ENCODE data around the gene CELA3B. TPM values are rescaled to one million over a fixed set of nuclear protein-coding genes. Genes with fewer than 3 reads are reported as not detected.
"Not testable (repeated sequence)": the region's sequence is repeated elsewhere in the genome, so short reads cannot be mapped to it uniquely, and the experiment has no call there.

The CELA3B gene
- total RNA-seq, 2 experiments from 2014 or later: not detected

GRCh38 chr1:21938732-21939538, 37.9 kb upstream of the CELA3B start:
- Mint-ChIP-seq H3K27ac (no peak overlapping the region), H3K4me3 (peak overlapping the region; percentile 79), H3K4me1 (peaks cover 9% of the 10 kb centered on the region), H3K36me3 (no peaks in the 10 kb centered on the region), H3K9me3 (no peaks in the 10 kb centered on the region), H3K27me3 (peaks cover 15% of the 10 kb centered on the region)
- DNase-seq: no peak

GRCh38 chr1:21939650-21940374, 37.0 kb upstream of the CELA3B start:
- Mint-ChIP-seq H3K36me3 (no peaks in the 10 kb centered on the region), H3K27me3 (peaks cover 15% of the 10 kb centered on the region), H3K4me1 (peaks cover 6% of the 10 kb centered on the region), H3K27ac (no peak overlapping the region), H3K4me3 (no peak overlapping the region), H3K9me3 (no peaks in the 10 kb centered on the region)
- no peak for DNase-seq

GRCh38 chr1:21940492-21940891, 36.3 kb upstream of the CELA3B start:
- DNase-seq: no peak
- H3K4me1 Mint-ChIP-seq: peaks cover 6% of the 10 kb centered on the region
- no peak overlapping the region for H3K27ac Mint-ChIP-seq
- H3K27me3 Mint-ChIP-seq: peaks cover 13% of the 10 kb centered on the region
- H3K4me3 Mint-ChIP-seq: no peak overlapping the region
- no peaks in the 10 kb centered on the region for H3K9me3 Mint-ChIP-seq
- H3K36me3 Mint-ChIP-seq: no peaks in the 10 kb centered on the region

GRCh38 chr1:21941370-21941769, 35.5 kb upstream of the CELA3B start:
- Mint-ChIP-seq H3K27me3 (peaks cover 9% of the 10 kb centered on the region), H3K9me3 (no peaks in the 10 kb centered on the region), H3K4me3 (no peak overlapping the region), H3K27ac (no peak overlapping the region), H3K4me1 (peaks cover 6% of the 10 kb centered on the region), H3K36me3 (no peaks in the 10 kb centered on the region)
- DNase-seq: no peak

GRCh38 chr1:21942464-21942863, 34.4 kb upstream of the CELA3B start:
- H3K4me1 Mint-ChIP-seq: peaks cover 6% of the 10 kb centered on the region
- peaks cover 9% of the 10 kb centered on the region for H3K27me3 Mint-ChIP-seq

GRCh38 chr1:21942959-21943640, 33.7 kb upstream of the CELA3B start:
- not testable (repeated sequence) for H3K9me3 Mint-ChIP-seq, H3K27ac Mint-ChIP-seq, H3K4me1 Mint-ChIP-seq, H3K4me3 Mint-ChIP-seq, H3K27me3 Mint-ChIP-seq, DNase-seq, H3K36me3 Mint-ChIP-seq

More at GRCh38 chr1:21942464-21942863, 34.4 kb upstream of the CELA3B start:
- DNase-seq: no peak
- Mint-ChIP-seq H3K9me3 (no peaks in the 10 kb centered on the region), H3K27ac (no peak overlapping the region), H3K4me3 (no peak overlapping the region), H3K36me3 (no peaks in the 10 kb centered on the region)

GRCh38 chr1:21944733-21945073, 32.1 kb upstream of the CELA3B start:
- DNase-seq: no peak
- no peaks in the 10 kb centered on the region for H3K27me3 Mint-ChIP-seq
- H3K27ac Mint-ChIP-seq: no peak overlapping the region
- H3K9me3 Mint-ChIP-seq: no peaks in the 10 kb centered on the region
- H3K4me1 Mint-ChIP-seq: no peaks in the 10 kb centered on the region
- no peaks in the 10 kb centered on the region for H3K36me3 Mint-ChIP-seq
- H3K4me3 Mint-ChIP-seq: no peak overlapping the region

- H3K27ac Mint-ChIP-seq: no peak overlapping the region
- no peak overlapping the region for H3K4me3 Mint-ChIP-seq
- H3K27me3 Mint-ChIP-seq: no peaks in the 10 kb centered on the region
- H3K36me3 Mint-ChIP-seq: no peaks in the 10 kb centered on the region
- H3K9me3 Mint-ChIP-seq: no peaks in the 10 kb centered on the region
- DNase-seq: no peak
- H3K4me1 Mint-ChIP-seq: no peaks in the 10 kb centered on the region
These were observed 29.8 kb upstream of the CELA3B start for GRCh38 chr1:21946836-21947587.

GRCh38 chr1:21950734-21951133, 26.1 kb upstream of the CELA3B start:
- H3K27ac Mint-ChIP-seq: no peak overlapping the region

GRCh38 chr1:21951226-21951870, 25.5 kb upstream of the CELA3B start:
- no peaks in the 10 kb centered on the region for H3K27me3 Mint-ChIP-seq
- no peak overlapping the region for H3K4me3 Mint-ChIP-seq
- H3K4me1 Mint-ChIP-seq: peaks cover 7% of the 10 kb centered on the region
- no peaks in the 10 kb centered on the region for H3K9me3 Mint-ChIP-seq
- no peak for DNase-seq
- no peak overlapping the region for H3K27ac Mint-ChIP-seq
- H3K36me3 Mint-ChIP-seq: no peaks in the 10 kb centered on the region

More at GRCh38 chr1:21950734-21951133, 26.1 kb upstream of the CELA3B start:
- no peak for DNase-seq
- Mint-ChIP-seq H3K27me3 (no peaks in the 10 kb centered on the region), H3K36me3 (no peaks in the 10 kb centered on the region), H3K4me3 (no peak overlapping the region), H3K9me3 (no peaks in the 10 kb centered on the region), H3K4me1 (peaks cover 2% of the 10 kb centered on the region)

- no peak overlapping the region for H3K4me3 Mint-ChIP-seq
These were observed 23.9 kb upstream of the CELA3B start for GRCh38 chr1:21952786-21953520.

GRCh38 chr1:21955058-21955457, 21.8 kb upstream of the CELA3B start:
- DNase-seq: no peak
- Mint-ChIP-seq H3K27ac (no peak overlapping the region), H3K9me3 (no peaks in the 10 kb centered on the region), H3K4me1 (peaks cover 25% of the 10 kb centered on the region), H3K36me3 (no peaks in the 10 kb centered on the region), H3K4me3 (no peak overlapping the region), H3K27me3 (no peaks in the 10 kb centered on the region)

More at GRCh38 chr1:21952786-21953520, 23.9 kb upstream of the CELA3B start:
- Mint-ChIP-seq H3K27ac (no peak overlapping the region), H3K4me1 (peaks cover 22% of the 10 kb centered on the region), H3K9me3 (no peaks in the 10 kb centered on the region), H3K27me3 (no peaks in the 10 kb centered on the region), H3K36me3 (no peaks in the 10 kb centered on the region)
- DNase-seq: no peak

GRCh38 chr1:21955501-21956281, 21.1 kb upstream of the CELA3B start:
- DNase-seq: no peak
- H3K27ac Mint-ChIP-seq: peak overlapping the region; percentile 95
- H3K27me3 Mint-ChIP-seq: no peaks in the 10 kb centered on the region
- peak overlapping the region; percentile 77 for H3K4me3 Mint-ChIP-seq
- no peaks in the 10 kb centered on the region for H3K9me3 Mint-ChIP-seq
- H3K4me1 Mint-ChIP-seq: peaks cover 25% of the 10 kb centered on the region
- no peaks in the 10 kb centered on the region for H3K36me3 Mint-ChIP-seq

Data from activated naive CD8-positive, alpha-beta T cell treated with anti-CD3 and anti-CD28 coated beads for 36 hours (primary cell).